Tibial nerve (tissue), 3 donors: ENCODE results near the gene KCNQ1.

Experiments
- CTCF ChIP-seq, 5 experiments: fragments of 200-600 bp in 3 of 5; fragments of 450-650 bp in 2 of 5; sonication (generic) in 3 of 5; IDR thresholded peaks; one replicate each; pipeline ENCODE4 v1.5.1; 2016 to 2019; ENCODE audit warnings: antibody characterized with exemption in 5 of 5, mild to moderate bottlenecking in 3 of 5, moderate library complexity in 2 of 5
- POLR2A ChIP-seq, 2 donors: fragments of 450-650 bp; IDR thresholded peaks; one replicate each; pipeline ENCODE4 v1.6.1; 2017; ENCODE audit warnings: antibody characterized with exemption in 2 of 2, mild to moderate bottlenecking in 2 of 2, moderate library complexity in 2 of 2

GRCh38 chr11:2857276-2857675 is 412.5 kb downstream of the KCNQ1 start:
- TF ChIP-seq POLR2A (IDR thresholded peaks at IDR 0.05) (no peak), CTCF (IDR thresholded peaks at IDR 0.05) (no peak)
